Measurements from ENCODE around the gene PTPRK. TPM values are rescaled to one million over a fixed set of nuclear protein-coding genes. Genes with fewer than 3 reads are reported as not detected.

The PTPRK gene
- total and polyA plus RNA-seq, 2 donors, result 9.3 to 26.8 TPM

DNA sequence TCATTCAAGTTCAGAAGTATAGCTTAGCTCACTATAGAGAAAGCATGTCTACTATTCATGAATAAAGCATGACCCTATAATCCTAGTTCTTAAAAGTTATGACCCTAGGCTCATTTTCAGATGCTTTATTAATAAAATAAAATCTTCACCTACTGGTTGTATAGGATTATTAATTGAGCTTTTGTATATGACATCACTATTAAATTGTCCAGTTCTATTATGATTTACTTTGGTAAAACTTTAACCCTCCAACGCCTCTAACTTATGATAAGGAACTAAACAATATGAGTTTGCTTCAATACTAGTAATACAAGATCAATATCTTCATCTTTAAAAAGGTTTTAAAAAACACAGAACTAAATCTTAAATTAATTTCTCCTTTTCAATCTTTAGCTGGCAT is 356.1 kb downstream of the PTPRK start:
- H3K4me3 ChIP-seq (ENCODE audit: low read length in 2 of 2), result no peak overlapping the region
- H3K9me3 ChIP-seq (ENCODE audit: control insufficient read depth in 2 of 2, insufficient read depth in 1 of 2, low read length in 1 of 2), result no peaks in the 10 kb centered on the region
- H3K27me3 ChIP-seq (ENCODE audit: control insufficient read depth in 2 of 2, insufficient read depth in 1 of 2, low read length in 1 of 2), result no peaks in the 10 kb centered on the region
- 97% methylated on average over 1 of the region's 1 CpG for WGBS
- DNase-seq (ENCODE audit: low read depth in 6 of 9, low spot score in 9 of 9), result no peak
- H3K27ac ChIP-seq (ENCODE audit: low read depth in 1 of 2, low read length in 1 of 2), result no peak overlapping the region
- no peaks in the 10 kb centered on the region for H3K36me3 ChIP-seq (ENCODE audit: control insufficient read depth in 2 of 2, insufficient read depth in 2 of 2, low read length in 1 of 2)
- no peaks in the 10 kb centered on the region for H3K4me1 ChIP-seq (ENCODE audit: control insufficient read depth in 2 of 2, insufficient read depth in 2 of 2, low read length in 2 of 2)

DNA sequence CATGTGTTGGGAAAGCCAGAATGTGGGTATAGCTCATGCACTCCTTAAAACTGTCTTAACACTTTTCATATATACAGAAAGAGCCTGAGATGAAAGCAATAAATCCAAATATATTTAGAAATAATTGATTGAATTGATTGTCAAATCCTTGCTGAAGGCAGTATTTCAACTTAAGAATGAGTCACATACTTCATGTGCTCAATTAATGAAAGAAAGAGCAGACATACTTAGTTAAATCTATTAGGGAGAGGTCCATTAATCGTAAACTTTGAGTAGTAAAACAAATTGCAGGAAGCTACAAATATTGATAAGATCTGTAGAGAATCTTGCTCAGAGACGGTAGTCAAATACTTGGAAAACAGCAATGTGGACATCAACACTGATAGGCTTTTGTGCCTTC is 358.0 kb downstream of the PTPRK start:
- no peaks in the 10 kb centered on the region for H3K36me3 ChIP-seq (ENCODE audit: control insufficient read depth in 2 of 2, insufficient read depth in 2 of 2, low read length in 1 of 2)
- no peaks in the 10 kb centered on the region for H3K4me1 ChIP-seq (ENCODE audit: control insufficient read depth in 2 of 2, insufficient read depth in 2 of 2, low read length in 2 of 2)
- H3K27me3 ChIP-seq (ENCODE audit: control insufficient read depth in 2 of 2, insufficient read depth in 1 of 2, low read length in 1 of 2), result no peaks in the 10 kb centered on the region
- H3K9me3 ChIP-seq (ENCODE audit: control insufficient read depth in 2 of 2, insufficient read depth in 1 of 2, low read length in 1 of 2), result no peaks in the 10 kb centered on the region
- 96% methylated on average over 2 of the region's 2 CpGs for WGBS
- no peak overlapping the region for H3K4me3 ChIP-seq (ENCODE audit: low read length in 2 of 2)
- no peak for DNase-seq (ENCODE audit: low read depth in 6 of 9, low spot score in 9 of 9)
- H3K27ac ChIP-seq (ENCODE audit: low read depth in 1 of 2, low read length in 1 of 2), result no peak overlapping the region

DNA sequence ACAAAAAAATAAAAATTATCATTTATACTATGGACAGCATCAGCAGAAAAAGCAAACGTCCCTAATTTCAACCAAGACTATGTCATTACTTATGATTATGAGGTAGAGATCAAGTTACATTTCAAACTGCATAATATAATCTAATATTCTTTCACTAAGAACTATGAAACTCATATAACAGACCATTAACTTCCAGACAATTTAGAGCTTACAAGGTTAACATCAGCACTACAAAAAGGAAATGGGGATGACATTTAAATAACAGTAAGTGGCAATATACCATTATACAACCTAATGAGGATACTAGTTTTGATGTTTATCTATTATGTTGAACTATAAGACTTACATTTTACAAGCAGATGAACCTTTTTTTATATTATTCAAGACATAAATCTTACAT is 358.6 kb downstream of the PTPRK start:
- H3K36me3 ChIP-seq (ENCODE audit: control insufficient read depth in 2 of 2, insufficient read depth in 2 of 2, low read length in 1 of 2), result no peaks in the 10 kb centered on the region
- DNase-seq (ENCODE audit: low read depth in 6 of 9, low spot score in 9 of 9), result no peak
- no peak overlapping the region for H3K27ac ChIP-seq (ENCODE audit: low read depth in 1 of 2, low read length in 1 of 2)
- 92% methylated on average over 1 of the region's 1 CpG for whole genome bisulfite sequencing
- H3K9me3 ChIP-seq (ENCODE audit: control insufficient read depth in 2 of 2, insufficient read depth in 1 of 2, low read length in 1 of 2), result no peaks in the 10 kb centered on the region
- no peaks in the 10 kb centered on the region for H3K27me3 ChIP-seq (ENCODE audit: control insufficient read depth in 2 of 2, insufficient read depth in 1 of 2, low read length in 1 of 2)
- no peak overlapping the region for H3K4me3 ChIP-seq (ENCODE audit: low read length in 2 of 2)
- no peaks in the 10 kb centered on the region for H3K4me1 ChIP-seq (ENCODE audit: control insufficient read depth in 2 of 2, insufficient read depth in 2 of 2, low read length in 2 of 2)

DNA sequence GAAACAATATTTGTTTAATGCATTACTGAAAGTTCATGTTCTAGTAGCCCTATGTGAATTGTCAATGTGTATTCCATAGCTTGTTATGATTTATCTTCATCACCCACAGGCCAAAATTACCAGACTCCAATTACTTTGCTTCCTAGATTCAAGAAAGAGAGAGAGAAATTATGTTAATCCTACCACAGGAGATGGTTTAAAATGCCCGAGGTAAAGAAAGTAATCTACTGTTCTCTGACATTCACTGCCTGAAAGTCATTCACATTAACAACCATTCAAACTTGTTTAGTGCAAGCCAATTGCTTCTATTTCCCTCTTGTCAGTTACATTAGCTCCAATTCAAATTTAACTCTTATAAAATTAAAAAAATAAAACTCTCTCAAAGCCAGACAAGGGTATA is 359.1 kb downstream of the PTPRK start:
- no peaks in the 10 kb centered on the region for H3K27me3 ChIP-seq (ENCODE audit: control insufficient read depth in 2 of 2, insufficient read depth in 1 of 2, low read length in 1 of 2)
- H3K4me1 ChIP-seq (ENCODE audit: control insufficient read depth in 2 of 2, insufficient read depth in 2 of 2, low read length in 2 of 2), result no peaks in the 10 kb centered on the region
- no peak overlapping the region for H3K27ac ChIP-seq (ENCODE audit: low read depth in 1 of 2, low read length in 1 of 2)
- no peak for DNase-seq (ENCODE audit: low read depth in 6 of 9, low spot score in 9 of 9)
- no peak overlapping the region for H3K4me3 ChIP-seq (ENCODE audit: low read length in 2 of 2)
- H3K36me3 ChIP-seq (ENCODE audit: control insufficient read depth in 2 of 2, insufficient read depth in 2 of 2, low read length in 1 of 2), result no peaks in the 10 kb centered on the region
- 91% methylated on average over 1 of the region's 1 CpG for WGBS
- no peaks in the 10 kb centered on the region for H3K9me3 ChIP-seq (ENCODE audit: control insufficient read depth in 2 of 2, insufficient read depth in 1 of 2, low read length in 1 of 2)

DNA sequence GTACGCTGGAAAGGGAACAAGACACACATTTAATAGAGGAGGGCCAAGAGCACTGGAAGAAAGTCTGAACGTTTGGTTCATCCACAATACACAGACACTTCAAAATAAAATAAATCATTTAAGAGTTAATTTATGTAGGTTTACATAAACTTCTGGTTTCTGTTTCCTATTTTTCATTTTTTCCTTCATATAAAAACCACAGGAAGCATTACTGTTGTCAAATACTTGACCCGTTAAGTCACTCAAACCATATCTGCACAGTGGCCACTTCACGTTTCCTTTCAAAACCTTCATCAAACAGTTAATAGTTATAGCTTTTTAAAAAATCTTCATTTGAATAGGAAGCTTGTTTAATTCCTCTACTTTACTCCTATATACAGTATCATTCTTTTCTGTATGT is 361.9 kb downstream of the PTPRK start:
- no peak for DNase-seq (ENCODE audit: low read depth in 6 of 9, low spot score in 9 of 9)

DNA sequence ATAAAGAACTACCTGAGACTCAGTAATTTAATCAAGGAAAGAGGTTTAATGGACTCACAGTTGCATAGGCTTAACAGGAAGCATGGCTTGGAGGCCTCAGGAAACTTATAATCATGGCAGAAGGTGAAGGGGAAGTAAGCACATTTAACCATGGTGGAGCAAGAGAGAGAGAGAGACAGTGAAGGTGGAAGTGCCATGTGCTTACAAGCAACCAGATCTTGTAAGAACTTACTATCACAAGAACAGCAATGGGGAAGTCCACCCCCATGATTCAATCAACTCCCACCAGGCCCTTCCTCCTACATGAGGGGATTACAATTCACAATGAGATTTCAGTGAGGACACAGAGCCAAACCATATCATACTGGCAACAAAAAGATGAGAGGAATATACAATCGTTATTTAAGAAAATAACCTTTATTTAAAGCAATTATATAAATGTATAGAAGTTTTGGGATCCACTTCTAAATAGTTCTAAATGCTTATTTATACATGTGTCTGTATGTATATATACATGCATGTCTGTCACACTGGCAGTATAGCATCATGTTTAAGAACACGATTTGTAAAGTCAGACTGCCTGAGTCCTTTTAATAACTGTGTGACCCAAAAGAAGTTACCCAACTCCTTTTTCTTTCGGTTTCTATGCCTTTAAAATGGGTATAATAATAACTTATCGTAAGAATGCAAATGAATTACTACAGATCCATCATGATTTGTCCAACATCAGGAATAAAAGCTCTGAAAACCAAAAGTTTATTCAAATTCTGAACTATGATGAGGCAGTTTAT is 363.9 kb downstream of the PTPRK start:
- Histone ChIP-seq H3K9me3 (ENCODE audit: control insufficient read depth in 2 of 2, insufficient read depth in 1 of 2, low read length in 1 of 2) (no peaks in the 10 kb centered on the region), H3K4me1 (ENCODE audit: control insufficient read depth in 2 of 2, insufficient read depth in 2 of 2, low read length in 2 of 2) (no peaks in the 10 kb centered on the region), H3K36me3 (ENCODE audit: control insufficient read depth in 2 of 2, insufficient read depth in 2 of 2, low read length in 1 of 2) (no peaks in the 10 kb centered on the region), H3K4me3 (ENCODE audit: low read length in 2 of 2) (no peak overlapping the region), H3K27me3 (ENCODE audit: control insufficient read depth in 2 of 2, insufficient read depth in 1 of 2, low read length in 1 of 2) (no peaks in the 10 kb centered on the region), H3K27ac (ENCODE audit: low read depth in 1 of 2, low read length in 1 of 2) (no peak overlapping the region)
- whole genome bisulfite sequencing, result 97% methylated on average over 4 of the region's 4 CpGs
- no peak for DNase-seq (ENCODE audit: low read depth in 6 of 9, low spot score in 9 of 9)

More for the DNA sequence above, 361.9 kb downstream of the PTPRK start:
- Histone ChIP-seq H3K36me3 (ENCODE audit: control insufficient read depth in 2 of 2, insufficient read depth in 2 of 2, low read length in 1 of 2) (no peaks in the 10 kb centered on the region), H3K4me3 (ENCODE audit: low read length in 2 of 2) (no peak overlapping the region), H3K27ac (ENCODE audit: low read depth in 1 of 2, low read length in 1 of 2) (no peak overlapping the region), H3K9me3 (ENCODE audit: control insufficient read depth in 2 of 2, insufficient read depth in 1 of 2, low read length in 1 of 2) (no peaks in the 10 kb centered on the region), H3K27me3 (ENCODE audit: control insufficient read depth in 2 of 2, insufficient read depth in 1 of 2, low read length in 1 of 2) (no peaks in the 10 kb centered on the region), H3K4me1 (ENCODE audit: control insufficient read depth in 2 of 2, insufficient read depth in 2 of 2, low read length in 2 of 2) (no peaks in the 10 kb centered on the region)
- 57% methylated on average over 4 of the region's 4 CpGs for WGBS

DNA sequence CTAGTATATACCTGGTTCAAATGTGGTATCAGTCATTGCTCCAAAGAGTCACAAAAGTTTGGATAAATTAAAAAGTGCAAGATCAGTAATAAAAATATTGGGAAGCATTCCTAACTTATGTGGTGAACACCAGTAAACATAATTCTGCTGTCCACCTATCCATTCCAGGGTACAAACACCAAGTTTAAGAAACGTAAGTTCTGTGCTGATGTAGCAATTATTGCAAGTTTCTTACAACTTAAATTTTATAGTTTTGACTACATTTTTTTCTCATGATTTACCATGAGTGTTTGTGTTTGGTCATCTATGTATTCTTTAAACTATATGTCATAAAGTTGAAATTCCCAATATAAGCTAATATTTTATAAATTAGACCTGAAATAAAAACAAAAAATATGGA is 364.6 kb downstream of the PTPRK start:
- WGBS, result 92% methylated on average over 1 of the region's 1 CpG
- Histone ChIP-seq H3K4me3 (ENCODE audit: low read length in 2 of 2) (no peak overlapping the region), H3K9me3 (ENCODE audit: control insufficient read depth in 2 of 2, insufficient read depth in 1 of 2, low read length in 1 of 2) (no peaks in the 10 kb centered on the region), H3K36me3 (ENCODE audit: control insufficient read depth in 2 of 2, insufficient read depth in 2 of 2, low read length in 1 of 2) (no peaks in the 10 kb centered on the region), H3K27me3 (ENCODE audit: control insufficient read depth in 2 of 2, insufficient read depth in 1 of 2, low read length in 1 of 2) (no peaks in the 10 kb centered on the region), H3K4me1 (ENCODE audit: control insufficient read depth in 2 of 2, insufficient read depth in 2 of 2, low read length in 2 of 2) (no peaks in the 10 kb centered on the region), H3K27ac (ENCODE audit: low read depth in 1 of 2, low read length in 1 of 2) (no peak overlapping the region)
- DNase-seq (ENCODE audit: low read depth in 6 of 9, low spot score in 9 of 9), result no peak

DNA sequence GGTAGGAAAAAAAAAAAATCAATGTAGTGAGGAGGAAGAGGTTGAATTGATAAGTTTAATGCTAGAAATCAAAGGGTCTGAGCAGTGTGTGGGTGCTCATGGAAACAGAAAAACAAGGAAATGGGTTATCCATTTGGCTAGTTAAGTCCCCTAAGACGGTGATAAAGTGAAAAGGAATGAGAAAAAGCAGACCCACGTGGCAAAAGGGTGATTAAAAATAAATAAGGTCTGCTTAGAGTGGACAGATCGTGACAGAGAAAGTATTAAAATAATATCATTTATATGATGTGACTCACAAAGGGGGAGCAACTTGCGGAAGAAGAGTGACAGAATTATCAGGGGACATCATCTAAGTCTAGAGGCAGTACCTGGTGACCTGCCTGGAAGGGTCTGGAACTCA is 367.8 kb downstream of the PTPRK start:
- 86% methylated on average over 4 of the region's 4 CpGs for WGBS
- H3K4me3 ChIP-seq (ENCODE audit: low read length in 2 of 2), result no peak overlapping the region
- H3K9me3 ChIP-seq (ENCODE audit: control insufficient read depth in 2 of 2, insufficient read depth in 1 of 2, low read length in 1 of 2), result no peaks in the 10 kb centered on the region
- DNase-seq (ENCODE audit: low read depth in 6 of 9, low spot score in 9 of 9), result no peak
- no peaks in the 10 kb centered on the region for H3K4me1 ChIP-seq (ENCODE audit: control insufficient read depth in 2 of 2, insufficient read depth in 2 of 2, low read length in 2 of 2)
- no peaks in the 10 kb centered on the region for H3K36me3 ChIP-seq (ENCODE audit: control insufficient read depth in 2 of 2, insufficient read depth in 2 of 2, low read length in 1 of 2)
- no peaks in the 10 kb centered on the region for H3K27me3 ChIP-seq (ENCODE audit: control insufficient read depth in 2 of 2, insufficient read depth in 1 of 2, low read length in 1 of 2)
- no peak overlapping the region for H3K27ac ChIP-seq (ENCODE audit: low read depth in 1 of 2, low read length in 1 of 2)

DNA sequence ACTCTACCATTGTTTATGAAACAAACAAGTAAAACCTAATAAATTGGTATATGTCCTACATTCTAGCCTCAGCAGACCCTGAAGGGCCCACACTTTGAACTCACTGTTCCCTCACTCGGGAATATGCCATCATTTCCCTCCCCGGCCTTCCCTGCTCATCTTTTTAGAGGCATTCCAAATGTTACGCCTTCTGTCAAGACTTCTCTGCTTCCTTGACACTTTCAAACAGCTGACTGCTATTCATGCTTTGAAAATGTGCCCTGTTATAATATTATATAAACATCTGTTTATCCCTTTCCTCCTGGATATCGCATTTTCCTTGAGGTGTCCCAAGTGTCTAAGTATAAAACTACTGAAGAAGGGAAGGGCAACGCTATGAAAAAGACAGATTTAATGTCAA is 370.0 kb downstream of the PTPRK start:
- Histone ChIP-seq H3K4me3 (ENCODE audit: low read length in 2 of 2) (no peak overlapping the region), H3K4me1 (ENCODE audit: control insufficient read depth in 2 of 2, insufficient read depth in 2 of 2, low read length in 2 of 2) (no peaks in the 10 kb centered on the region), H3K27me3 (ENCODE audit: control insufficient read depth in 2 of 2, insufficient read depth in 1 of 2, low read length in 1 of 2) (no peaks in the 10 kb centered on the region), H3K9me3 (ENCODE audit: control insufficient read depth in 2 of 2, insufficient read depth in 1 of 2, low read length in 1 of 2) (no peaks in the 10 kb centered on the region), H3K27ac (ENCODE audit: low read depth in 1 of 2, low read length in 1 of 2) (no peak overlapping the region), H3K36me3 (ENCODE audit: control insufficient read depth in 2 of 2, insufficient read depth in 2 of 2, low read length in 1 of 2) (no peaks in the 10 kb centered on the region)
- WGBS, result 95% methylated on average over 5 of the region's 5 CpGs
- DNase-seq (ENCODE audit: low read depth in 6 of 9, low spot score in 9 of 9), result no peak

Measured in thymus (tissue), 11 donors.